Adipose tissue (tissue), 3 donors: ENCODE measurements around the gene FN3K. TPM values are rescaled to one million over a fixed set of nuclear protein-coding genes. Genes with fewer than 3 reads are reported as not detected.

Source experiments
- H3K27ac ChIP-seq: one replicate; pipeline ENCODE4 v1.5.1; 2013; ENCODE audit warnings: low read depth, low read length
- WGBS, 3 donors: extraction: QIAGEN DNeasy Blood & Tissue Kit; methylation state at CpG; one replicate each; pipeline ENCODE4 v1.1.7; 2013; 5-methylcytosine and 5-hydroxymethylcytosine counted together
- polyA plus RNA-seq, 3 donors: library from polyadenylated mRNA; stranded (reverse); fragments of 200-250 nt; gene quantifications; one replicate each; pipeline ENCODE4 v1.2.3, GENCODE V29; 2013
- donor health status: healthy with polysubstance abuse.
- donor health status: Bipolar disorder and iron deficiency.
- donor health status: healthy.

FN3K gene
- polyA plus RNA-seq = 10 to 100 TPM; 12.3 to 17.8 (median 14.1) TPM

- H3K27ac ChIP-seq = no peak within 1 kb of the TSS
- WGBS, 3 donors = 2 to 4% (median 4%) methylated on average over 75 to 101 of the region's 101 CpGs
Measured at GRCh38 chr17:82734987-82735866, at the start of gene FN3K. Gene FN3K, plus strand, starts transcription at chr17:82735615. Its CDS starts 22 bp downstream, at chr17:82735637.

- WGBS, 3 donors = 90 to 94% (median 91%) methylated on average over 19 of the region's 19 CpGs
- H3K27ac ChIP-seq = no peak overlapping the region
Measured at GRCh38 chr17:82686366-82687324, 48.8 kb upstream of the FN3K start.

DNA sequence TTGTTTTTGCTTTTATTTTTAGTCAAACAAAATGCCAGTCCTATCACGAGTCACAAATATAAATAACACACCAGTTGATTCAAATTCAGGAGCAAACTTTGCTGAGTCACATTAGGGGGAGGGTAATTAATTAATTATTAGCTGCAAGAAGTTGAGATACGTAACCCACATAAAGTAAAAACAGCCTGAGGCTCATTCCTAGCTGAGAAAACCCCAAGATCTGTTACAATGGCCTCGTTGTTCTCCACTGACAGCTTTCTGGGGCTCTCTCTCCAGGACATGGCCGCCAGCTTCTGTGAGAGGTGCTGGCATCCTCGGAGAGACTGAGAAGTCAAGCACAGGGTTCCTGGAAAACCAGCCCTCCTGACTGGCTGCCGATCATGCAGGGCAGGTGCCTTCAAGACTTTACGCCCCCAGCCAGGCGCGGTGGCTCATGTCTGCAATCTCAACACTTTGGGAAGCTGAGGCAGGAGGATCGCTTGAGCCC is 48.0 kb upstream of the FN3K start:
- 60 to 86% (median 81%) methylated on average over 10 of the region's 10 CpGs for WGBS, 3 donors
- no peak overlapping the region for H3K27ac ChIP-seq

- no peak overlapping the region for H3K27ac ChIP-seq
- 89 to 96% (median 95%) methylated on average over 9 of the region's 9 CpGs for WGBS, 3 donors
Measured at GRCh38 chr17:82687871-82688270, 47.5 kb upstream of the FN3K start.

GRCh38 chr17:82689077-82689476 is 46.3 kb upstream of the FN3K start:
- H3K27ac ChIP-seq = no peak overlapping the region
- 89 to 92% (median 89%) methylated on average over 8 of the region's 8 CpGs for WGBS, 3 donors

DNA sequence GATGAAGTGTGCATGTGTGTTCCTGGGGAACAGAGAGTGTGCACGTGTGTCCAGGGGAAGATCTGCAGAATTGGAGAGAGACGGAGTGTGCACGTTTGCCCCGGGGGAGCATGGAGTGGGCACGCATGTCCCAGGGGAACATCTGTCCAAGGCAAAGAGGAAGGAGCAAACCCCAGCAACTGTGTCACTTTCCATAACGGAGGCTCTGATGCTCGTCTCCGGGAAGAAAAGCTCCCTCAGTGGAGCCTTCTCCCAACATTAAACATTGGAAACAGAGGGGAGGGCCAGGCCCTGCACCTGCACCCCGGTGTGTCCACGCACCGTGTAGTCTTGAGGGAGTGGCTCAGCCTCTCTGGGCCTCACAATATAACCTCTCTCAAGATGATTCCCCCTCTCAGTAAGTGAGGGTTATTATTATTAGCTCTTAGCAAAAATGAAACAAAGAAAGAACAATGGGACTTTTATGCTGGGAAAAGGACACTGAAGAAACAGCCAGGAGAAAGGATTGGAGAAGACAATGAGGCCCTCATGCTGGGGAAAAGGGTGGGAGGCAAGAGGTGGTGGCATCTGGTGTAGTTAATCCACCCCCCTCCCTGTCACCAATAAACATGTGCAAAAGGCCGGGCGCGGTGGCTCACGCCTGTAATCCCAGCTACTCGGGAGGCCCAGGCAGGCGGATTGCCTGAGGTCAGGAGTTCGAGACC is 44.5 kb upstream of the FN3K start:
- WGBS, 3 donors = 80 to 85% (median 84%) methylated on average over 16 to 18 of the region's 18 CpGs
- no peak overlapping the region for H3K27ac ChIP-seq

DNA sequence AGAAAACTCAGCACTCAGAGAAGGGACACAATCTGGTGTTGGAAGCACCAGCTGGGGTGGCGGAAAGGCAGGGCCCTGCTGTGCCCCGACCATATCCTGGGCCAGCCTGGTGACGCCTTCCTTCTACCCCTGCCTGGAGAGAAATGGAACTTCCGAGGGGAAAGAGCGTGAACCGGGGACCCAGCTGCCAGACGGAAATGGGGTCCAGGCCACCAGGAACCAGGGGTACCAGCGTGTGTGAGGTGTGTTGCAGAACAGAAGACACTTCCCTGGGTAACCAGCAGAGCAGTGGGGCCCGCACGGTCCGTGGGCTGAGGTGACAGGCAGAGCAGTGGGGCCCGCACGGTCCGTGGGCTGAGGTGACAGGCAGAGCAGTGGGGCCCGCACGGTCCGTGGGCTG is 43.7 kb upstream of the FN3K start:
- H3K27ac ChIP-seq = no peak overlapping the region
- 91 to 94% (median 91%) methylated on average over 11 to 14 of the region's 17 CpGs for WGBS, 3 donors

- 88 to 93% (median 88%) methylated on average over 15 to 16 of the region's 16 CpGs for WGBS, 3 donors
- no peak overlapping the region for H3K27ac ChIP-seq
Measured at GRCh38 chr17:82692268-82692667, 43.1 kb upstream of the FN3K start.

DNA sequence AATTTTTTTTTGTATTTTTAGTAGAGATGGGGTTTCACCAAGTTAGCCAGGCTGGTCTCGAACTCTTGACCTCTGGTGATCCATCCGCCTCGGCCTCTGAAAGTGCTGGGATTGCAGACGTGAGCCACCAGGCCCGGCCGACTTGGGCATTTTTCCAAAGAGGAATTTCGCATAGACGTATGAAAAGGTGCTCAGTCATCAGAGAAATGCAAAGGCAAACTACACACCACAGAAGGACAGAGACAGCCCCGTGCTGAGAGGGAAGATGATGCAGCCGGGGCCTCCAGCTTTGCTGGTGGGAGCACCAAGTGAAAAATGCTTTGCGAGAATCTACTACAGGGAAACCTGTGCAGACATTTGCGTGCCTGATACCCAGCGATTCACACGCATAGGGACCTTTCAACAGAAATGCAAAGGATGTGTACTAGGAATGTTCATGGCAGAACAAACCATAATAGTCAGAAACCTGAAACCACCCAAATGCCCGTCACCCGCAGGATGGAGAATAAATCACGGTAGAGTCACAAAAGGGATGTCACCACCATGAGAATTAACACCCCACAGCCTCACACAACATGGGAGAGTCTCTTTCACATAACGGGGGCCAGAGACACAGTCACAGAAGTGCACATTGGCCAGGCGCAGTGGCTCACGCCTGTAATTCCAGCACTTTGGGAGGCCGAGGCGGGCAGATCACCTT is 42.1 kb upstream of the FN3K start:
- 94 to 95% (median 95%) methylated on average over 22 of the region's 22 CpGs for WGBS, 3 donors
- H3K27ac ChIP-seq = no peak overlapping the region

DNA sequence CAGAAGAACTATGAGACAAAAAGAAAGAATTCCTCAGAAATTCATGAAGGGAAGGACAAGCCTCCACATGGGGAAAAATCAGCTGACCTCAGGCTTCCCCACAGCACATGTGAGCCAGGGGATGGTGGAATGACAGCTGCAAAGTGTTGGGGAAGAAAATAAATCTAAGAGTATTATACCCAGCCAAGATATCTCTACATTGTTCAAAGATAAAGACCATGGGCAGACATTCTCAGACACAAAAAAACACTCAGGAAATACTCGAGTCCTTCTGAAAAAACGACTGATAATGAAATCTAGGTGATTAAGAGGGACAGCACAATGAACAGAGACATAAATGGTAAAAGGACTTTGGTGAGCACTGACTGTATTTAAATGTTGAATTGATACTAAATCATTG is 40.8 kb upstream of the FN3K start:
- H3K27ac ChIP-seq = no peak overlapping the region
- WGBS, 3 donors = 70 to 71% (median 70%) methylated on average over 2 of the region's 2 CpGs

GRCh38 chr17:82696259-82696658 is 39.2 kb upstream of the FN3K start:
- H3K27ac ChIP-seq = no peak overlapping the region
- WGBS, 3 donors = 90 to 96% (median 94%) methylated on average over 15 to 16 of the region's 17 CpGs

- 35 to 47% (median 38%) methylated on average over 42 to 48 of the region's 48 CpGs for WGBS, 3 donors
- H3K27ac ChIP-seq = no peak overlapping the region
Measured at GRCh38 chr17:82696916-82697807, 38.3 kb upstream of the FN3K start.

- WGBS, 3 donors = 0 to 1% (median 0%) methylated on average over 22 to 32 of the region's 32 CpGs
- no peak overlapping the region for H3K27ac ChIP-seq
Measured at GRCh38 chr17:82697808-82698064, 37.7 kb upstream of the FN3K start.

DNA sequence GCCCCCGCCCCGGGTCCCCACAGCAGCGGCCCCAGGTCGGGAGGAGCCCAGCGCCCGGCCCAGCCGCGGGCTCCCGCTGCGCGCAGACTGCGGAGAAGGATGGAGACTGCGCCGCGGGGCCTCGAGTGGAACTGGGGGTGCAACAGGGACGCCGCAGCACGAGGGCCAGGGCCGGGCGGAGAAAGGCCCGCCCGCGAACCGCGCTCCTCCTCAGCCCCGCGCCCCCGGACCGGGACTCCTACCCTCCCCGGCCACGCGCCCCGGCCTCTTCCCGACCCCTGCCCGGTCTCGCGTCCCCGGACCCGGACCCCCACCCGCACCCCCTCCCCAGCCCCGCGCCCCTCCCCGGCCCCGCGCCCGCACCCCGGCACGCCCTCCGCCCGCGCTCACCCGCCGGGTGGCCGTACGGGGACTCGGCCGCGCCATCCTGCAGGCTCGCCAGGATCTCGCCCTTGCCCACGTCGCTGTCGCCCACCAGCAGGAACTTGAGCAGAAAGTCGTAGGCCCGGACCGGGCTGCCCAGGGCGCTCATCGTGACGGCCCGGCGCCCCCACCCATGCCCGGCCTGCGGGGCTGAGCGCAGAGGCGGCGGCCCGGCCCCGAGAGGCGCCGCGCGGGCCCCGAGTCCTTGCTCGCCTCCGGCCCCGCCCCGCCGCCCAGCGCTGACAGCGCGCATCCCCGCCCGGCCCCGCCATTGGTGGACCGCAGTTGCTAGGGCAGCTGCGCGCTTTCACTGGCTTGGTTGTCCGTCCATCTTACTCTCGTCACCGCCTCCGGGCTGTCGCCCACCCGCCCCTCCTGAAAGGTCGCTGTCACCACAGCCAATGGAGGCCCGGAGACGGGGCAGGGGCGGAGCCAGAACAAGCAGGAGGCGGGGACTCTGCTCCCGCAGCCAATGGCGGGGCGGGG is 37.1 kb upstream of the FN3K start, which contains the start of gene RAB40B:
Gene RAB40B (minus strand): TSS at position 634 of the 909 bp plus-strand sequence. CDS start 102 bp downstream, at position 532.
- 0 to 1% (median 1%) methylated on average over 57 to 110 of the region's 112 CpGs for WGBS, 3 donors
- H3K27ac ChIP-seq = no peak within 1 kb of the TSS

GRCh38 chr17:82698974-82699442 is 36.4 kb upstream of the FN3K start:
- no peak overlapping the region for H3K27ac ChIP-seq
- WGBS, 3 donors = 4 to 6% (median 6%) methylated on average over 43 to 45 of the region's 45 CpGs

DNA sequence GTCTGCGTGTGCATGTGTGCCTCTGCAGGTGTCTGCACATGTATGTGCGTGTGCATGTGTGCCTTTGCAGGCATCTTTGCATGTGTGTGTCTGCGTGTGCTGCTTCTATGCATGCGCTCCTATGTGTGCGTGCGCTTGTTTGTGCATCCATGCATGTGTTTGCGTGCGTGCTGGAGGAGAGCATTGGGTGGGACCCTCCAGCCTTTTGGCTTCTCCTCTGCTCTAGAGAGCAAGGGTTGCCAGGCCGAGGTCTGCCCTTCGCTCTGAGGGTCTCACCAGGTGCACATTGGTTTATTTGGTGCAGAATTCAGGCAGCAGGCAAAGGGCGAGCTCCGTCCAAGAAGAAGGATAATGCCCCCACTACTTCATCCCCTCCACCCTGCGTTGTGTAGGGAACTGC is 35.9 kb upstream of the FN3K start:
- no peak overlapping the region for H3K27ac ChIP-seq
- WGBS, 3 donors = 81 to 87% (median 81%) methylated on average over 13 of the region's 13 CpGs
